GM19455 (cell line): ENCODE results near the gene ZNF692.
"Not testable (repeated sequence)": the region's sequence is repeated elsewhere in the genome, so short reads cannot be mapped to it uniquely, and the experiment has no call there.

Source experiments
- ATAC-seq: cut with Tn5 transposase; IDR thresholded peaks from one replicate; pipeline ENCODE4 v1.9.1; 2021; ENCODE audit not compliant: unreplicated experiment

The ZNF692 gene

GRCh38 chr1:248810000-248810726, 48.7 kb downstream of the ZNF692 start:
- ATAC-seq: no peak

GRCh38 chr1:248808876-248809275, 50.0 kb downstream of the ZNF692 start:
- ATAC-seq: no peak

- ATAC-seq: peak; percentile 63
These were observed 51.7 kb downstream of the ZNF692 start for GRCh38 chr1:248807067-248807737.

GRCh38 chr1:248805876-248806275, 53.0 kb downstream of the ZNF692 start:
- ATAC-seq: no peak

- ATAC-seq: peak; percentile 80
These were observed 53.9 kb downstream of the ZNF692 start for GRCh38 chr1:248804771-248805681.

GRCh38 chr1:248803501-248803900, 55.4 kb downstream of the ZNF692 start:
- not testable (repeated sequence) for ATAC-seq

- ATAC-seq: no peak
These were observed 56.4 kb downstream of the ZNF692 start for GRCh38 chr1:248802454-248802853.

GRCh38 chr1:248800459-248800858, 58.4 kb downstream of the ZNF692 start:
- no peak for ATAC-seq
